ENCODE results near the gene SCRN1.

- TF ChIP-seq CTCF (IDR thresholded peaks at IDR 0.05; ENCODE audit: poor library complexity) (no peak), EZH2 (IDR thresholded peaks at IDR 0.05; ENCODE audit: borderline replicate concordance) (no peak), EZH2phosphoT487 (IDR thresholded peaks at IDR 0.05; ENCODE audit: low read depth, severe bottlenecking, unreplicated experiment) (no peak)
Observed at GRCh38 chr7:29956487-29956836, 33.1 kb downstream of the SCRN1 start.

Data from hepatocyte (in vitro differentiated cells).